Upper lobe of left lung (tissue), 6 donors: ENCODE measurements around the gene HACD2. TPM values are rescaled to one million over a fixed set of nuclear protein-coding genes. Genes with fewer than 3 reads are reported as not detected.
"Not testable (repeated sequence)": the region's sequence is repeated elsewhere in the genome, so short reads cannot be mapped to it uniquely, and the experiment has no call there.

Experiments used
- ATAC-seq, 2 donors: fragments of 200-7000 bp; cut with Tn5 transposase; one replicate each; pipeline ENCODE4 v1.9.1; 2022; ENCODE audit warnings: mild to moderate bottlenecking in 2 of 2, moderate library complexity in 2 of 2; ENCODE audit not compliant: low FRiP score in 2 of 2
- DNase-seq, 2 donors: peaks; one replicate each; pipeline ENCODE4 v3.0.0-alpha.2; 2019 to 2020
- H3K27ac ChIP-seq, 4 donors: fragments of 200-600 bp; sonication (generic); one replicate each; pipeline ENCODE4 v1.5.1; 2016 to 2019
- H3K27me3 ChIP-seq, 4 donors: fragments of 200-600 bp; sonication (generic); one replicate each; pipeline ENCODE4 v1.5.1; 2017 to 2019
- H3K36me3 ChIP-seq, 4 donors: fragments of 200-600 bp; sonication (generic); one replicate each; pipeline ENCODE4 v1.5.1; 2016 to 2019
- H3K4me1 ChIP-seq, 4 donors: fragments of 200-600 bp; sonication (generic); one replicate each; pipeline ENCODE4 v1.5.1; 2018 to 2019
- H3K4me3 ChIP-seq, 4 donors: fragments of 200-600 bp; sonication (generic); one replicate each; pipeline ENCODE4 v1.5.1; 2017 to 2019; ENCODE audit warnings: mild to moderate bottlenecking in 2 of 4, moderate library complexity in 1 of 4
- H3K9me3 ChIP-seq, 4 donors: fragments of 200-600 bp; sonication (generic); one replicate each; pipeline ENCODE4 v1.5.1; 2018 to 2019
- CTCF ChIP-seq, 6 experiments: fragments of 450-650 bp in 4 of 6; fragments of 200-600 bp in 2 of 6; sonication (generic) in 2 of 6; IDR thresholded peaks; one replicate each; pipeline ENCODE4 v1.5.1; 2016 to 2019; ENCODE audit warnings: antibody characterized with exemption in 6 of 6
- EP300 ChIP-seq, 4 donors: sonication (generic); formaldehyde crosslinking; IDR thresholded peaks; one replicate each; pipeline ENCODE4 v1.5.1; 2017; ENCODE audit warnings: antibody characterized with exemption in 4 of 4, control low read depth in 2 of 4
- POLR2A ChIP-seq, 4 donors: fragments of 450-650 bp; IDR thresholded peaks; one replicate each; pipeline ENCODE4 v1.5.1; 2016 to 2017; ENCODE audit warnings: antibody characterized with exemption in 4 of 4, mild to moderate bottlenecking in 2 of 4
- POLR2AphosphoS5 ChIP-seq, 2 donors: sonication (generic); formaldehyde crosslinking; IDR thresholded peaks; one replicate each; pipeline ENCODE4 v1.5.1; 2017; ENCODE audit warnings: antibody characterized with exemption in 2 of 2
- WGBS, 2 donors: methylation state at CpG; one replicate each; pipeline ENCODE4 v1.1.5; 2017 to 2018; 5-methylcytosine and 5-hydroxymethylcytosine counted together
- total RNA-seq, 6 donors: library from RNA; depleted of rRNA in 4 of 6; stranded (reverse); fragments of >200 nt in 4 of 6; gene quantifications; one replicate each; pipeline versions ENCODE4 v1.1.0 to v1.2.1, GENCODE V29; 2016 to 2021
- donor health status: DM: no; HTN: no; CAD: no; lungs with moderate emphysema.
- donor health status: DM: no; HTN: yes; CAD: no; lungs with severe emphysema.

HACD2 gene
- total RNA-seq, 6 donors from 2014 or later, result 12.5 to 60.4 (median 39.1) TPM

- ATAC-seq, result no peak
- peaks cover 0 to 6% (median 2%) of the 10 kb centered on the region in 4 donors for H3K4me1 ChIP-seq
- H3K36me3 ChIP-seq, result peaks cover 0 to 69% (median 14%) of the 10 kb centered on the region in 4 donors
- no peaks in the 10 kb centered on the region for H3K9me3 ChIP-seq
- no peak overlapping the region for H3K4me3 ChIP-seq
- WGBS, 2 donors, result 75 to 93% methylated on average over 2 of the region's 2 CpGs
- TF ChIP-seq EP300 (IDR thresholded peaks at IDR 0.05), result no peak
- TF ChIP-seq POLR2AphosphoS5 (IDR thresholded peaks at IDR 0.05), result no peak
- no peak for TF ChIP-seq POLR2A (IDR thresholded peaks at IDR 0.05)
- no peak for TF ChIP-seq CTCF (IDR thresholded peaks at IDR 0.05)
- DNase-seq, result no peak
- no peak overlapping the region for H3K27ac ChIP-seq
- H3K27me3 ChIP-seq, result no peaks in the 10 kb centered on the region
Observed at GRCh38 chr3:123613543-123613942, 28.7 kb upstream of the HACD2 start.

GRCh38 chr3:123611674-123612073 is 26.8 kb upstream of the HACD2 start:
- ATAC-seq, DNase-seq, H3K27me3 ChIP-seq, H3K4me1 ChIP-seq, H3K4me3 ChIP-seq, H3K9me3 ChIP-seq, H3K27ac ChIP-seq: not testable (repeated sequence)
- H3K36me3 ChIP-seq, result peaks cover 0 to 52% (median 8%) of the 10 kb centered on the region in 4 donors
- WGBS, 2 donors, result 93 to 95% methylated on average over 7 of the region's 7 CpGs

GRCh38 chr3:123611082-123611481 is 26.2 kb upstream of the HACD2 start:
- Histone ChIP-seq H3K4me1 (no peaks in the 10 kb centered on the region), H3K9me3 (no peaks in the 10 kb centered on the region), H3K27me3 (no peaks in the 10 kb centered on the region), H3K27ac (no peak overlapping the region), H3K36me3 (peaks cover 0 to 48% (median 8%) of the 10 kb centered on the region in 4 donors), H3K4me3 (no peak overlapping the region)
- TF ChIP-seq EP300 (IDR thresholded peaks at IDR 0.05), result no peak
- TF ChIP-seq POLR2A (IDR thresholded peaks at IDR 0.05), result no peak
- TF ChIP-seq CTCF (IDR thresholded peaks at IDR 0.05), result no peak
- TF ChIP-seq POLR2AphosphoS5 (IDR thresholded peaks at IDR 0.05), result no peak
- DNase-seq (no peak), ATAC-seq (no peak)

GRCh38 chr3:123610331-123610730 is 25.5 kb upstream of the HACD2 start:
- H3K4me3 ChIP-seq, result no peak overlapping the region
- ATAC-seq (no peak), DNase-seq (no peak)
- WGBS, 2 donors, result 84 to 87% methylated on average over 3 of the region's 3 CpGs
- H3K4me1 ChIP-seq, result peaks cover 0 to 5% (median 4%) of the 10 kb centered on the region in 4 donors
- no peak overlapping the region for H3K27ac ChIP-seq
- TF ChIP-seq EP300 (IDR thresholded peaks at IDR 0.05), result no peak
- no peak for TF ChIP-seq CTCF (IDR thresholded peaks at IDR 0.05)
- TF ChIP-seq POLR2A (IDR thresholded peaks at IDR 0.05), result no peak
- no peak for TF ChIP-seq POLR2AphosphoS5 (IDR thresholded peaks at IDR 0.05)
- no peaks in the 10 kb centered on the region for H3K27me3 ChIP-seq
- H3K9me3 ChIP-seq, result no peaks in the 10 kb centered on the region
- peaks cover 0 to 44% (median 8%) of the 10 kb centered on the region in 4 donors for H3K36me3 ChIP-seq

- no peak for TF ChIP-seq POLR2AphosphoS5 (IDR thresholded peaks at IDR 0.05)
- no peak for TF ChIP-seq POLR2A (IDR thresholded peaks at IDR 0.05)
- no peak for TF ChIP-seq EP300 (IDR thresholded peaks at IDR 0.05)
- no peak for TF ChIP-seq CTCF (IDR thresholded peaks at IDR 0.05)
- Histone ChIP-seq H3K27ac (no peak overlapping the region), H3K36me3 (peaks cover 0 to 31% (median 8%) of the 10 kb centered on the region in 4 donors), H3K9me3 (no peaks in the 10 kb centered on the region), H3K4me3 (no peak overlapping the region), H3K4me1 (peaks cover 0 to 9% (median 6%) of the 10 kb centered on the region in 4 donors), H3K27me3 (no peaks in the 10 kb centered on the region)
- ATAC-seq (no peak), DNase-seq (no peak)
- WGBS, 2 donors, result 79 to 87% methylated on average over 5 of the region's 5 CpGs
Observed at GRCh38 chr3:123609063-123609462, 24.2 kb upstream of the HACD2 start.
